Fibroblast of skin of abdomen (primary cell): ENCODE data around the gene TGFBR3L.
"Not testable (repeated sequence)": the region's sequence is repeated elsewhere in the genome, so short reads cannot be mapped to it uniquely, and the experiment has no call there.

ENCODE experiments used
- DNase-seq: peaks from one replicate; pipeline ENCODE4 v3.0.0-alpha.2; 2013

The TGFBR3L gene

GRCh38 chr19:7879836-7880235 is 34.8 kb upstream of the TGFBR3L start:
- no peak for DNase-seq

DNA sequence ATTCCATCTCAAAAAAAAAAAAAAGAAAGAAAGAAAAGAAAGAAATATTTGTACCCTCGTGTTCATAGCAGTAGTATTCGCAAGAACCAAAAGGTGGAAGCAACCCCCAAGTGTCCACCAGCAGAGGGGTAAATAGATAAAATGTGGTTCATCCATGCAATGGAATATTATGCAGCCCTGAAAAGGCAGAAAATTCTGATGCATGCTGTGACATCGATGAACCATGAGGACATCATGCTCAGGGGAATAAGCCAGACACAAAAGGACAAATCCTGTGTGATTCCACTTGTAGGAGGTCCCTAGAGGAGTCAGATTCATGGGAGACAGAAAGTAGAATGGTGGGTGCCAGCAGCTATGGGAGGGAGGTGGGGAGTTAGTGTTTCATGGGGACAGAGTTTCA is 32.7 kb upstream of the TGFBR3L start:
- DNase-seq, result no peak

- DNase-seq, result no peak
These were observed 31.5 kb upstream of the TGFBR3L start for GRCh38 chr19:7883105-7883504.

DNA sequence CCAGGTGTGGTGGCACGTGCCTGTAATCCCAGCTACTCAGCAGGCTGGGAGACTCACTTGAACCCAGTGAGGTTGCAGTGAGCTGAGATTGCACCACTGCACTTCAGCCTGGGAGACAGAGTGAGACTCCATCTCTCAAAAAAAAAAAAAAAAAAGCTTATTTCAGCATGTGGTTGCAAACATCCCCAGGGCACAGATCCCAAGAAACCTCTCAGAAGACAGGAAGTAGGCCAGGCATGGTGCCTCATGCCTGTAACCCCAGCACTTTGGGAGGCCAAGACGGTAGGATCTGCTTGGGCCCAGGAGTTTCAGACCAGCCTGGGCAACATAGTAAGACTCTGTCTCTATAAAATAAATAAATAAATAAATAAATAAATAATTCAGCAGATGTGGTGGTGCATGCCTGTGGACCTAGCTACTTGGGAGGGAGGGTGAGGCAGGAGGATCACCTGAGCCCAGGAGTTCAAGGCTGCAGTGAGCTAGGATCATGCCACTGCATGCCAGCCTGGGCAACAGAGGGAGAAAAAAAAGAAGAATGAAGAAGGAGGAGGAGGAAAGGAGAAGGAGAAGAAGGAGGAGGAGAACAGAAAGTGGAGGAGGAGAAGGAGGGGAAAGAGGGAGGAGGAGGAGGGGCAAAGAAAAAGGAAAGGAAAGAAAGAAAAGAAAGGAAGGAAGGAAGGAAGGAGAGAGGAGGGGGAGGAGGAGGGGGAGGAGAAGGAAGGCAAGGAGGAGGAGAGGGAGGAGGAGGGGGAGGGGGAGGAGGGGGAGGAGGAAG is 30.6 kb upstream of the TGFBR3L start:
- no peak for DNase-seq

DNA sequence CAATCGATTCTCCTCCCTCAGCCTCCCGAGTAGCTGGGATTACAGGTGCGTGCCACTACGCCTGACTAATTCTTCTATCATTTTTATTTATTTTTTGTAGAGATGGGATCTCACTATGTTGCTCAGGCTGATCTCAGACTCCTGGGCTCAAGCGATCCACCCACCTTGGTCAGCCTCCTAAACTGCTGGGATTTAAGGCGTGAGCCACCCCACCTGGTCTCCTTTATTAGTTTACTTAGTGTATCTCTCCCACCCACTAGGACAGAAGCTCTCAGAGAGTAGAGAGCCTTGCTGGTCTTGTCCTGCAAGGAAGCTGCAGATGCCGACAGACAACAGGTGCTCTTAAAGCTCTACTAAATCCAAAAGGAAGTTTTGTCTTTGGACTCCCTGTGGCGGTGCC is 28.8 kb upstream of the TGFBR3L start:
- DNase-seq, result no peak

- DNase-seq, result no peak
These were observed 27.1 kb upstream of the TGFBR3L start for GRCh38 chr19:7887408-7888144.

DNA sequence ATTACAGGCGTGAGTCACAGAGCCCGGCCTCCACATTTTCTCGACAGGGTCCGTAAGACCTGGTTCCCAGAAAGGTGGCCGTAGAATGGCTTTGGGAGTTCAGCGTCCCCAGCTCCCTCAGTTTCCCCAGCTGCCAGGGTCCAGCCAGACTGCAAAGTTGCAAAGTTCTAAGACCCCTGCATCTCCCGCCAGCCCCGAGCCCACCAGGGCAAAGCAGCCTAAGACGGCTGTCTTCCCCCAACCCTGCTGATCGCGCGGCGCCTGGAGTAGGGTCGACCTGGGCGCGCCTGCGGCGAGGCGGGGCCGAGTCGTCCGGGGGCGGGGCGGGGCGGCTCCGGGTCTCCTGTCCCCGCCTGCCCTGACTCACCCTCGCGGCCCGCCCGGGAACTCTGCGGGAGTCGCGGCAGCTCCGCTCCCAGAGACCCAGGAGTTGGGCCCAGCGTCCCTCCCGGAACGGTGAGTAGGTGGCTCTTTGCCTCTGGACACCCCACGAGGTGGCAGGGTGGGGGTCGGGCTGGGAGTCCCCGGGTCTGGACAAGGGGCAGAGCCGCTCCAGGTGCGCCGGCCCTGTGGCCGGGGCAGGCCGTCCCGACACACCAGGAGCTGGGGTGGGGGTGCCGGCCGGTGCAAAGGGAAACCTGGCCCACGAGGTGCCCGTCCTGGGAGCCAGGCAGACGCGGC is 26.3 kb upstream of the TGFBR3L start, which contains the start of gene LRRC8E:
TSS of gene LRRC8E (plus strand) at position 366 of the 681 bp plus-strand sequence. CDS start 7,094 bp downstream, outside the sequence.
- DNase-seq, result peak; percentile 71

- DNase-seq, result no peak
These were observed 25.8 kb upstream of the TGFBR3L start for GRCh38 chr19:7888826-7889217.

GRCh38 chr19:7893362-7894101 is 21.1 kb upstream of the TGFBR3L start:
- DNase-seq, result not testable (repeated sequence)

- no peak for DNase-seq
These were observed 19.9 kb upstream of the TGFBR3L start for GRCh38 chr19:7894612-7895309.

- no peak for DNase-seq
These were observed 19.1 kb upstream of the TGFBR3L start for GRCh38 chr19:7895565-7895964.

- no peak for DNase-seq
These were observed 17.3 kb upstream of the TGFBR3L start for GRCh38 chr19:7897292-7897691.

DNA sequence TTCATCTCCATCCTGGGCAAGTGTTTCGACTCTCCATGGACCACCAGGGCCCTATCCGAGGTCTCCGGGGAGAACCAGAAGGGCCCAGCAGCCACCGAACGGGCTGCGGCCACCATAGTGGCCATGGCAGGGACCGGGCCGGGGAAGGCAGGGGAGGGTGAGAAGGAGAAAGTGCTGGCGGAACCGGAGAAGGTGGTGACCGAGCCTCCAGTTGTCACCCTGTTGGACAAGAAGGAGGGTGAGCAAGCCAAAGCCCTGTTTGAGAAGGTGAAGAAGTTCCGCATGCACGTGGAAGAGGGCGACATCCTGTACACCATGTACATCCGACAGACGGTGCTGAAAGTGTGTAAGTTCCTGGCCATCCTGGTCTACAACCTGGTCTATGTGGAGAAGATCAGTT is 15.7 kb upstream of the TGFBR3L start:
- DNase-seq, result no peak

DNA sequence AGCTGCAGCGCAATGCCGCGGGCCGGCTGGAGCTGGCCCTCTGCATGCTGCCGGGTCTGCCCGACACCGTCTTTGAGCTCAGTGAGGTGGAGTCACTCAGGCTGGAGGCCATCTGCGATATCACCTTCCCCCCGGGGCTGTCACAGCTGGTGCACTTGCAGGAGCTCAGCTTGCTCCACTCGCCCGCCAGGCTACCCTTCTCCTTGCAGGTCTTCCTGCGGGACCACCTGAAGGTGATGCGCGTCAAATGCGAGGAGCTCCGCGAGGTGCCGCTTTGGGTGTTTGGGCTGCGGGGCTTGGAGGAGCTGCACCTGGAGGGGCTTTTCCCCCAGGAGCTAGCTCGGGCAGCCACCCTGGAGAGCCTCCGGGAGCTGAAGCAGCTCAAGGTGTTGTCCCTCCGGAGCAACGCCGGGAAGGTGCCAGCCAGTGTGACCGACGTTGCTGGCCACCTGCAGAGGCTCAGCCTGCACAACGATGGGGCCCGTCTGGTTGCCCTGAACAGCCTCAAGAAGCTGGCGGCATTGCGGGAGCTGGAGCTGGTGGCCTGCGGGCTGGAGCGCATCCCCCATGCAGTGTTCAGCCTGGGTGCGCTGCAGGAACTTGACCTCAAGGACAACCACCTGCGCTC is 14.8 kb upstream of the TGFBR3L start:
- no peak for DNase-seq

GRCh38 chr19:7900401-7900870 is 14.2 kb upstream of the TGFBR3L start:
- no peak for DNase-seq

DNA sequence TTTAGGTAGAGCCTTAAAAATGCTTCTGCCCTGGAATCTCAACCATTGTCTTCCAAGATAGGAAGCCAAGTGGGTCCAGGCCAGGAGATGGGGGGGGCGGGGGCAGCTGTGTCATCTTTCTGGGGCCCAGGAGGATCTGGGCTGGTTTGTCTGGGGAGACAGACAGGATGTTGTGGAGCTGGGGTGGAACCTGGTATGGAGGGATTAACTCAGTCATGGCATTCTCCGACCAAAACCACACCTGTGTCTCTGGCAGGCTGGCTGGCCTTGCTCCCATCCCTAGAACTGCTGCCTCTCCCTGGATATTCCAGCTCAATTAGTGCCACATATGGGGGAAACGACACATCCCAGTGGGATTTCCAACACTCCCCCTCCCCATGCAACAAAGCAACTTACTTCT is 13.7 kb upstream of the TGFBR3L start:
- DNase-seq, result no peak

- no peak for DNase-seq
These were observed 13.3 kb upstream of the TGFBR3L start for GRCh38 chr19:7901337-7901736.

- DNase-seq, result no peak
These were observed 11.8 kb upstream of the TGFBR3L start for GRCh38 chr19:7902796-7903243.

- peak; percentile 99 for DNase-seq
These were observed 11.2 kb upstream of the TGFBR3L start, which contains the start of gene MAP2K7 for GRCh38 chr19:7903244-7904073. Gene MAP2K7 (plus strand): TSS chr19:7903877. CDS start chr19:7903945, 68 bp downstream.
